GM10266 (cell line): ENCODE data around the gene ABCG1.

ENCODE experiments used
- DNase-seq: peaks from one replicate; pipeline ENCODE4 v3.0.0; 2012; ENCODE audit errors: extremely low spot score
- CTCF ChIP-seq: IDR thresholded peaks from 2 replicates; pipeline ENCODE4 v1.5.1; 2012; ENCODE audit warnings: mild to moderate bottlenecking, low read depth; ENCODE audit not compliant: control insufficient read depth, insufficient read depth; ENCODE audit errors: missing control alignments

ABCG1 gene

GRCh38 chr21:42276076-42276475 lies 57.1 kb downstream of the ABCG1 start:
- DNase-seq, result no peak
- no peak for TF ChIP-seq CTCF

GRCh38 chr21:42276526-42277154 lies 57.7 kb downstream of the ABCG1 start:
- no peak for DNase-seq
- TF ChIP-seq CTCF, result no peak

- no peak for TF ChIP-seq CTCF
- no peak for DNase-seq
Measured at GRCh38 chr21:42277593-42277992, 58.7 kb downstream of the ABCG1 start.

- TF ChIP-seq CTCF, result no peak
- no peak for DNase-seq
Measured at GRCh38 chr21:42278451-42279149, 59.7 kb downstream of the ABCG1 start.

- DNase-seq, result no peak
- TF ChIP-seq CTCF, result no peak
Measured at GRCh38 chr21:42279341-42279871, 60.5 kb downstream of the ABCG1 start.

GRCh38 chr21:42279888-42280287 lies 60.9 kb downstream of the ABCG1 start:
- no peak for TF ChIP-seq CTCF
- no peak for DNase-seq
